Measurements from ENCODE around the gene ANGPTL2. TPM values are rescaled to one million over a fixed set of nuclear protein-coding genes. Genes with fewer than 3 reads are reported as not detected.

The ANGPTL2 gene
- total RNA-seq, 2 donors from 2014 or later, result 18.6 to 49.1 TPM

DNA sequence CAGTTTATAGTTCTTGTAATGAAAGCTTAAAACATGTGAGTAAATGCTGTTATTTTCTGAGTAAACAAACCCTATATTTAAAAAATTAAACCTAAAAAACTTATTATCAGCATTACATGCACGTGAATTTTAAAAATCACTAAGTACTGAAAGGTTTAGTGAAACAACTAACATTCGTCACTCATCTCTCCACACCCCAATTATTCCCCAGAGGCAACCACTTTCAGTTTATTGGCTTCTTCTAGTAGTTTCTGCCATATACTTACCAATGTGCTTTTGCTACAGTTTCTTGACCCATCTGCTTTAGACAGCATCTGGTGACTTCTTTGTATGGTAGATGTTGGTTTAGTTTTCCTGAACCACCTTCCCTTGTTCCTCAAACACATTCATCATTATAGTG lies 58.1 kb downstream of the ANGPTL2 start:
- Histone ChIP-seq H3K4me1 (ENCODE audit: control insufficient read depth in 1 of 2, low read depth in 2 of 2) (peaks cover 8 to 10% of the 10 kb centered on the region in 2 donors), H3K36me3 (no peaks in the 10 kb centered on the region), H3K27me3 (replicated peaks; ENCODE audit: insufficient read depth) (no peaks in the 10 kb centered on the region), H3K9me3 (no peaks in the 10 kb centered on the region), H3K27ac (no peak overlapping the region), H3K4me3 (no peak overlapping the region)
- DNase-seq (ENCODE audit: low spot score) (no peak), ATAC-seq (ENCODE audit: insufficient number of reproducible peaks, low FRiP score, low read depth) (no peak)
- TF ChIP-seq, protein P1, sequence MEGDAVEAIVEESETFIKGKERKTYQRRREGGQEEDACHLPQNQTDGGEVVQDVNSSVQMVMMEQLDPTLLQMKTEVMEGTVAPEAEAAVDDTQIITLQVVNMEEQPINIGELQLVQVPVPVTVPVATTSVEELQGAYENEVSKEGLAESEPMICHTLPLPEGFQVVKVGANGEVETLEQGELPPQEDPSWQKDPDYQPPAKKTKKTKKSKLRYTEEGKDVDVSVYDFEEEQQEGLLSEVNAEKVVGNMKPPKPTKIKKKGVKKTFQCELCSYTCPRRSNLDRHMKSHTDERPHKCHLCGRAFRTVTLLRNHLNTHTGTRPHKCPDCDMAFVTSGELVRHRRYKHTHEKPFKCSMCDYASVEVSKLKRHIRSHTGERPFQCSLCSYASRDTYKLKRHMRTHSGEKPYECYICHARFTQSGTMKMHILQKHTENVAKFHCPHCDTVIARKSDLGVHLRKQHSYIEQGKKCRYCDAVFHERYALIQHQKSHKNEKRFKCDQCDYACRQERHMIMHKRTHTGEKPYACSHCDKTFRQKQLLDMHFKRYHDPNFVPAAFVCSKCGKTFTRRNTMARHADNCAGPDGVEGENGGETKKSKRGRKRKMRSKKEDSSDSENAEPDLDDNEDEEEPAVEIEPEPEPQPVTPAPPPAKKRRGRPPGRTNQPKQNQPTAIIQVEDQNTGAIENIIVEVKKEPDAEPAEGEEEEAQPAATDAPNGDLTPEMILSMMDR (IDR thresholded peaks at IDR 0.05), result no peak

DNA sequence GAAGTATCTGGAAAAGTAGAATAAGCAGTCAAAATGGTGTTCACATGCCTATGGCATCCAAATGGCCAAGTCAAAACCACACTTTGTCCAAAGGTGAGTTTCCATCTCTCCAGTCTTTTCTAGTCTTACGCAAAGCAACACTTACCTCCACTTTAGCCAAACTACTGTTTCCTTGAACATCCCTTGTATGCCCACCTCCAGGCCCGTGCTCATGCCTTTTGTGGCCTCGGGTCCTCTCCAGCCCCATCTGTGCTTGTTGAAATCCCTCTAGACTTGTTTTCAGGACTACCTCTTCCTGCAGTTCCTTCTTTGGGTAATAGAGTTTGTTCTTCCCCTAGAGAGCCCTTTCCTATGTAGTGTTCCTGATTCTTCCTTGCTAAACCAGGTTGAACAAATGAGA lies 61.0 kb downstream of the ANGPTL2 start:
- DNase-seq (ENCODE audit: low spot score), result no peak
- Histone ChIP-seq H3K27me3 (replicated peaks; ENCODE audit: insufficient read depth) (no peaks in the 10 kb centered on the region), H3K27ac (no peak overlapping the region), H3K4me3 (no peak overlapping the region), H3K36me3 (no peaks in the 10 kb centered on the region), H3K4me1 (ENCODE audit: control insufficient read depth in 1 of 2, low read depth in 2 of 2) (peaks cover 8 to 31% of the 10 kb centered on the region in 2 donors), H3K9me3 (no peaks in the 10 kb centered on the region)
- TF ChIP-seq, protein P1 (IDR thresholded peaks at IDR 0.05), result no peak
- no peak for ATAC-seq (ENCODE audit: insufficient number of reproducible peaks, low FRiP score, low read depth)

DNA sequence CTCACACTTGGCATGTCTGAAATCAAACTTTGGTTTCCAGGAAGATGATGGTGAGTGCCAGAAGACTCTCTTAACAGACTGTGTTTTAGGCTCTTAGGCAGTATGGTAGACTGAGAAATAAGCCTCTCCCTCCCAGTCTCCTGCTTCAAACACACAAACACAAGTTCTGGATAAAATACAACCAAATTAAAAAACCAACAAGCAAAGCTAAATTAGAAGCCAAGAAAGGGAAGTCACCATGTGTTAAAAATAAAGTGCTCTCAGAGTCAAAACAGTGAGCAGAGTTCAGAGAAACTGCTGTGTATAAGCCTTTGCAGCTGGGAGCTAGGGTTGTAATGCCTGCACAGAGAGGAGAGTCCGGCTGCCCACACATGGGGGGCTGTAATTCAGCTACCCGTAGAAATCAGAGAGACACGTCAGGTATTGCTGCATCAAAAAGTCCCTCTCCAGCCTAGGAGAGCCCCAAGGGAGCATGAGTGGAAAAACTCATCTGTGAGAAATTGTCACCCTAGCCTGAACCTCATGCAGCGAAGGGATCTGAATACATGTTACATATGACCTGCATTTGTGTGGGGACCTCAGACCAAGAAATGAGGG lies 62.6 kb downstream of the ANGPTL2 start:
- Histone ChIP-seq H3K27ac (peak overlapping the region in 1 of 2 donors; percentile 0), H3K4me1 (ENCODE audit: control insufficient read depth in 1 of 2, low read depth in 2 of 2) (peaks cover 8 to 31% of the 10 kb centered on the region in 2 donors), H3K9me3 (no peaks in the 10 kb centered on the region), H3K27me3 (replicated peaks; ENCODE audit: insufficient read depth) (no peaks in the 10 kb centered on the region), H3K4me3 (no peak overlapping the region), H3K36me3 (no peaks in the 10 kb centered on the region)
- ATAC-seq (ENCODE audit: insufficient number of reproducible peaks, low FRiP score, low read depth), result no peak
- TF ChIP-seq, protein P1 (IDR thresholded peaks at IDR 0.05), result no peak
- DNase-seq (ENCODE audit: low spot score), result no peak

DNA sequence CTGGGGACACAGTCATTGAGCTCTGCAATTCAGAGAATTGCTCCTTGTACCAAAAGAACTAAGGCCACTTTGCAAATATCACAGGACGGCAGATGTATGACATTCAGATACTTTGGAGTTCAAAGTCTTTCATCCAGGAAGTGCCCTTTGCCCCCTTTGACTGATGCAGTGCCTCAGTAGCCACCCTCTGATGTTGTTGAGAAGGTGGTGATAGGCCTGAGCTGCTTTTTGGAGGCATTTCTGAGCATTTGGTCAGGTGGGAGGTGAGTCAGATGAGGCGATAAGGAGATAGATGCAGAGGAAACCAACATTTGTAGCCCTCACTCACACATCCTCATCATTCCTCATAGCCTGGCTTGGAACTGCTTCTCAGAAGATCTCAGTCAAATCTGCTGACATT lies 63.4 kb downstream of the ANGPTL2 start:
- no peaks in the 10 kb centered on the region for H3K27me3 ChIP-seq (replicated peaks; ENCODE audit: insufficient read depth)
- no peaks in the 10 kb centered on the region for H3K36me3 ChIP-seq
- TF ChIP-seq, protein P1 (IDR thresholded peaks at IDR 0.05), result no peak
- H3K27ac ChIP-seq, result no peak overlapping the region
- peaks cover 8 to 38% of the 10 kb centered on the region in 2 donors for H3K4me1 ChIP-seq (ENCODE audit: control insufficient read depth in 1 of 2, low read depth in 2 of 2)
- H3K4me3 ChIP-seq, result no peak overlapping the region
- DNase-seq (ENCODE audit: low spot score) (no peak), ATAC-seq (ENCODE audit: insufficient number of reproducible peaks, low FRiP score, low read depth) (no peak)
- H3K9me3 ChIP-seq, result no peaks in the 10 kb centered on the region

DNA sequence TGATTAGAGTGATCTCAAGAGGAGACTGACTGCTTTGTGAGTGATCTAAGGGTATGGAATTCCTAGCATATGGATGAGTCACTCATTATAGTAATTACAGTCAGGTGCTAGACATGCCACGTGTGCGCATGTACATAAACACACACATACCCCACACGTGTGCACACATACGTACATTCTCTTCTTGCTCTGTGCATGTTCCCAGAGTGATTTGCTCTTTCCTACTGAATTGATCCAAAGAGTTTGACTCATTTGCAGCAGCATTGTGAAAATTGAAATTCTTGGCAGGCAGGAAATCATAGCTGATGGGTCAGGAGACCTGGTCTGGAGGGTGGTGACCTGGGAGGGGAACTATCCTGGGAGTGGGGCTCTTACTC lies 63.8 kb downstream of the ANGPTL2 start:
- H3K27ac ChIP-seq, result no peak overlapping the region
- no peaks in the 10 kb centered on the region for H3K9me3 ChIP-seq
- H3K4me3 ChIP-seq, result no peak overlapping the region
- H3K36me3 ChIP-seq, result no peaks in the 10 kb centered on the region
- DNase-seq (ENCODE audit: low spot score) (no peak), ATAC-seq (ENCODE audit: insufficient number of reproducible peaks, low FRiP score, low read depth) (no peak)
- peaks cover 9 to 42% of the 10 kb centered on the region in 2 donors for H3K4me1 ChIP-seq (ENCODE audit: control insufficient read depth in 1 of 2, low read depth in 2 of 2)
- no peaks in the 10 kb centered on the region for H3K27me3 ChIP-seq (replicated peaks; ENCODE audit: insufficient read depth)
- TF ChIP-seq, protein P1 (IDR thresholded peaks at IDR 0.05), result no peak

Measured in thoracic aorta (tissue), 2 donors.